Prostate gland (tissue), 2 donors: Measurements from ENCODE around the gene FERMT3.
"Not testable (repeated sequence)": the region's sequence is repeated elsewhere in the genome, so short reads cannot be mapped to it uniquely, and the experiment has no call there.

ENCODE experiments used
- POLR2A ChIP-seq: fragments of 450-650 bp; IDR thresholded peaks from one replicate; pipeline ENCODE4 v1.6.1; 2016; ENCODE audit warnings: antibody characterized with exemption, mild to moderate bottlenecking
- TF ChIP-seq, protein P1 (sequence below), 4 experiments: fragments of 200-600 bp in 2 of 4; fragments of 450-650 bp in 2 of 4; sonication (generic) in 2 of 4; IDR thresholded peaks; 1 replicate in 3 of 4; 2 replicates in 1 of 4; pipeline ENCODE4 v1.5.1; 2016 to 2019; ENCODE audit warnings: antibody characterized with exemption in 4 of 4, mild to moderate bottlenecking in 2 of 4, moderate library complexity in 2 of 4

- TF ChIP-seq, protein P1, sequence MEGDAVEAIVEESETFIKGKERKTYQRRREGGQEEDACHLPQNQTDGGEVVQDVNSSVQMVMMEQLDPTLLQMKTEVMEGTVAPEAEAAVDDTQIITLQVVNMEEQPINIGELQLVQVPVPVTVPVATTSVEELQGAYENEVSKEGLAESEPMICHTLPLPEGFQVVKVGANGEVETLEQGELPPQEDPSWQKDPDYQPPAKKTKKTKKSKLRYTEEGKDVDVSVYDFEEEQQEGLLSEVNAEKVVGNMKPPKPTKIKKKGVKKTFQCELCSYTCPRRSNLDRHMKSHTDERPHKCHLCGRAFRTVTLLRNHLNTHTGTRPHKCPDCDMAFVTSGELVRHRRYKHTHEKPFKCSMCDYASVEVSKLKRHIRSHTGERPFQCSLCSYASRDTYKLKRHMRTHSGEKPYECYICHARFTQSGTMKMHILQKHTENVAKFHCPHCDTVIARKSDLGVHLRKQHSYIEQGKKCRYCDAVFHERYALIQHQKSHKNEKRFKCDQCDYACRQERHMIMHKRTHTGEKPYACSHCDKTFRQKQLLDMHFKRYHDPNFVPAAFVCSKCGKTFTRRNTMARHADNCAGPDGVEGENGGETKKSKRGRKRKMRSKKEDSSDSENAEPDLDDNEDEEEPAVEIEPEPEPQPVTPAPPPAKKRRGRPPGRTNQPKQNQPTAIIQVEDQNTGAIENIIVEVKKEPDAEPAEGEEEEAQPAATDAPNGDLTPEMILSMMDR (IDR thresholded peaks at IDR 0.05): not testable (repeated sequence)
- TF ChIP-seq POLR2A: not testable (repeated sequence)
Observed at GRCh38 chr11:64162769-64163168, 43.8 kb upstream of the FERMT3 start.
